NCI-H1930 (cell line): ENCODE data around the gene MAB21L4.

Source experiments
- DNase-seq, 2 experiments: peaks; one replicate each; lab custom pipeline; 2025; lab: John Stamatoyannopoulos, UW

The MAB21L4 gene

DNA sequence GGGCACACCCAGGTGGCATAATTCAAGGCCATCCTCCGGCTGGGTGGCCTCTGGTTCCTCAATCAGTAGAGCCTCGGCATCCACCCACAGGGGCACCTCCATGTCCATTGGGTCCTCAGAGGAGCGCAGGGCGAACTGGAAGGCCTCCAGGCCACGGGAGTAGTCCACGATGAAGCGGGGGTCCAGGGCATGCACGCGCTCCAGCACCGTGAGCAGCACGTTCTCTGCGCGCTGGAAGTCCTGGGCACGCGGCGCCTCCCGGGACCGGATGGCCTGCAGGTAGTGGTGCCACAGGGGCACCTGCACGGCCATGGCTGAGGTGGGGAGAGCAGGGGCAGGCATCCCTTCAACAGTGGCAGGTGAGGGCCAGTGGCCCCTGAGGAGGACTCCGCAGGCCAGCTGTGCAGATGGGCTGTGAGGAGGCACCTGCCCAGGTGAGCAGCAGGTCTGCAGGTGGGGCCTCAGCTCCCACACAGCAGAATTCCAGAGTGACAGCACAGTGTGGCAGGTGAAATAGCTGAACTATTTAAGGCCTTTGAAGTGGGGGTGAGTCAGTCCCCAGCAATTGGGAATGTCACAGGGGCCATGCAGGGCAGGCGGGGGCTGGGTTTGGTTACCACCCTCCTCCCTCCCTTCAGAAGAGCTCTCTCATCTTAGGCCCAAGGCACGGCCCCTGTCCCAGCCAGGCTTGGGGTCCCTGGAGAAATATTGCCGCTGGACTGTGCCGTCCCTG lies at the start of gene MAB21L4:
MAB21L4 (minus strand) TSS at position 501 of the 733 bp plus-strand sequence; CDS start at position 342, 159 bp downstream.
- no peak for DNase-seq

- DNase-seq, result no peak
Observed at GRCh38 chr2:240936106-240936505, 40.1 kb upstream of the MAB21L4 start.

- DNase-seq, result no peak
Observed at GRCh38 chr2:240935103-240935876, 39.3 kb upstream of the MAB21L4 start.

- DNase-seq, result no peak
Observed at GRCh38 chr2:240934701-240935102, 38.7 kb upstream of the MAB21L4 start.

GRCh38 chr2:240933966-240934700 lies 38.2 kb upstream of the MAB21L4 start:
- DNase-seq, result no peak

DNA sequence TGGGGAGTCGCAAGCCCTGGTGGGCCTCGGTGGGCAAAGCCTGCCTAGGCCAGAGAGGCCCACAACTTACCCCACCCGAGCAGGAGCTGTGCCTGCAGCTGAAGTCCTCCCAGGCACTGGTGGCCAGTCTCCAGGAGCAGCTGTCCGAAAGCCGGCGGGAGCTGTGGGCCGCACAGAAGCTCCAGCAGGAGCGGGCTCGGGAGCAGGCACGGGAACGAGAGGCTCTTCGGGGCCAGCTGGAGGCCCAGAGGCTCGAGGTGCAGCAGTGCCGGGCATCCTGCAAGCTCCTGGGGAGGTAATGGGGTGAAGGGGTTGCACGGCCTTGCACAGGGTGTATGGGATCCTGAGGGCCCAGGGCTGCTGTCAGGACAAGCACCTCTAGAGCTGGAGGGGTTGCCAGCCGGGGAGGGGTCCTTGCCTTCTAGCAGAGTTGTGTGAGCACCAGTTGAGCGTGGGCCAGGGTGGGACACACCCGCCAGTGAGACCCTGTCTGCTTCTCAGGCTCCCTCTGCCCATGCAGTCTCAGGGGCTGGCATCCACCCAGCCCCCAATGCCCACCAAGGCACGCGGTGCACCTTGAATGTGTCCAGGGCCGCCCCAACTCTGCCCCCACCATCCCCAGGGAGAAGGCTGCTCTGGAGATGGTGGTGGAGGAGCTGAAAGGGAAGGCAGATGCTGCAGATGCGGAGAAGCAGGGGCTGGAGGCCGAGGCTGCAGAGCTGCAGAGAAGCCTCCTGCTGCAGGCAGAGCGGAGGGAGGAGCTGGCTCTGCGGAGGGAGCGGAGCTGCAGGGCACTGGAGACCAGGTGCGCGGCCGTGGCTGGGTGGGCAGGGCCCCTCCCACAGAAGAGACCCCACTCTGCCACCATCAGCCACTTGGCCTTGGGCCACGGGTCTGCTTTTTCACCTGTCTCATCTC lies 37.4 kb upstream of the MAB21L4 start:
- DNase-seq, result no peak

GRCh38 chr2:240932724-240933047 lies 36.7 kb upstream of the MAB21L4 start:
- no peak for DNase-seq

DNA sequence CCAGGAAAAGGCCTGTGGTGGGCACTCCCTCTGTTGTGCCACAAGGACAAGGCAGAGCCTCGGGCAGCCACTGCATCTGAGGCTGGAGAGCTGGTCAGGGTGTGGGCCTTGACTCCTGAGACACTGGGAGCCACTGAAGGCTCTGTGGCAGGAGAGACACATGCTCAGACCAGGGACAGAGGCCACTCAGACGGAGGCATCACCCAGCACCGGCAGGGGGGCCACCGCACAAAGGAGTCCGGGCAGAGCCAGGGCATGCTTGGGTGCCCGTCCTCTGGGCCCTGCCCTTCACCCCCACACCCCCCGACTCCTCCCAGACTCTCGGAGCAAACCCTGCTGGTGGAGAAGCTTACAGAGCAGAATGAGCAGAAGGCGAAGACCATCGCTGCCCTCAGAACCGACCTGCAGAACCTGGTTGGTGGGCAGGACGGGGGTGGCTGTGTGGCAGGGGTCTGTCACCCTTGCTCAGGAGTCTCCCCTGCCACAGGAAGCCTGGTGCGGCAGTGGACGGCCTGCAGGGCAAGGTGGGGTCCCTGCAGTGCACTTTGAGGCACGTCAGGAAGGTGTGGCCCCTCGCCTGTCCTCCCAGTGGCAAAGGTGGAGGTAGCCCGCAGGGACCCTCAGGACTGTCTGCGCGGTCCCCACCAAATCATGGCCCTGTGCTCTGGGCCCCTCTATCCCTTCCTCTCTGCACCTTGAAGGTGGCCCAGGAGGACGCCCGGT lies 36.2 kb upstream of the MAB21L4 start:
- DNase-seq, result no peak

GRCh38 chr2:240931319-240931949 lies 35.5 kb upstream of the MAB21L4 start:
- no peak for DNase-seq

- no peak for DNase-seq
Observed at GRCh38 chr2:240930631-240931318, 34.8 kb upstream of the MAB21L4 start.

- DNase-seq, result no peak
Observed at GRCh38 chr2:240930096-240930630, 34.2 kb upstream of the MAB21L4 start.

GRCh38 chr2:240929364-240930095 lies 33.6 kb upstream of the MAB21L4 start:
- DNase-seq, result no peak

- DNase-seq, result no peak
Observed at GRCh38 chr2:240928476-240929363, 32.8 kb upstream of the MAB21L4 start.

GRCh38 chr2:240927390-240927781 lies 31.4 kb upstream of the MAB21L4 start:
- DNase-seq, result no peak

- no peak for DNase-seq
Observed at GRCh38 chr2:240926516-240927389, 30.8 kb upstream of the MAB21L4 start.

GRCh38 chr2:240925568-240926515 lies 29.9 kb upstream of the MAB21L4 start:
- no peak for DNase-seq
